ENCODE measurements around the gene LRRC10. TPM values are rescaled to one million over a fixed set of nuclear protein-coding genes. Genes with fewer than 3 reads are reported as not detected.

Gene LRRC10
- total RNA-seq, 1 experiment from 2014 or later, result not detected

DNA sequence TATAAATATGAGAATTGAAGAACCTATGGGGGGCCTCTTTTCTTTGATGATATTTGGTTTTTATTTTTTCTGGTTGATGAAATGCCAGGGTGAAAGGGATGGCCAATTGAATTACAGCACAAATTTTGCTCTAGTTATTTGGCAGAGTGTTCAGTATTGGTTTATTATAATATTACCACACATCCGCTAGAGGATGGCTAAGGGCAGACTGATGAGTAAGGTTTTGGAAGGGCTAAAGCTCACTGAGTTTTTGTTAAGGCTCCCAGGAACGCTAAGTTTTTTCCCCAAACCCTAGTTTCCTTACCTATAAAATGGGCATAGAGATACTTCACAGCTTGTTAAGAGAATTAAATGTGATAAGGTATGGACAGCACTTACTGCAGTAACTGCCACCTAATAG lies 34.3 kb upstream of the LRRC10 start:
- in situ Hi-C loops (cut with HindIII; ENCODE audit: low pct_unique_long_range_greater_than_20kb, low sequenced_read_pairs), result no loop called here
- BruUV-seq (replicated peaks), result no TSS peak
- H3K4me1 ChIP-seq (ENCODE audit: control insufficient read depth, insufficient read depth, low read length), result no peaks in the 10 kb centered on the region
- ATAC-seq, result no peak
- H3K27me3 ChIP-seq (ENCODE audit: control insufficient read depth, insufficient read depth, low read length), result no peaks in the 10 kb centered on the region; the same call in 1 of the 2 replicates
- DNase-seq (ENCODE audit: low read depth, low spot score), result no peak
- POLR2A ChIA-PET, result no interaction called here
- no peaks in the 10 kb centered on the region for H3K36me3 ChIP-seq (ENCODE audit: control insufficient read depth, insufficient read depth, low read length)
- no peak overlapping the region for H3K4me3 ChIP-seq (ENCODE audit: low read depth in 2 of 2, low read length in 2 of 2)
- H3K27ac ChIP-seq (ENCODE audit: low read length), result no peak overlapping the region
- intact Hi-C loops (cut with micrococcal nuclease; ENCODE audit: unreplicated experiment), result no loop called here
- H3K9me3 ChIP-seq (ENCODE audit: control insufficient read depth, insufficient read depth, low read depth, low read length), result no peaks in the 10 kb centered on the region
- TF ChIP-seq, protein P1, sequence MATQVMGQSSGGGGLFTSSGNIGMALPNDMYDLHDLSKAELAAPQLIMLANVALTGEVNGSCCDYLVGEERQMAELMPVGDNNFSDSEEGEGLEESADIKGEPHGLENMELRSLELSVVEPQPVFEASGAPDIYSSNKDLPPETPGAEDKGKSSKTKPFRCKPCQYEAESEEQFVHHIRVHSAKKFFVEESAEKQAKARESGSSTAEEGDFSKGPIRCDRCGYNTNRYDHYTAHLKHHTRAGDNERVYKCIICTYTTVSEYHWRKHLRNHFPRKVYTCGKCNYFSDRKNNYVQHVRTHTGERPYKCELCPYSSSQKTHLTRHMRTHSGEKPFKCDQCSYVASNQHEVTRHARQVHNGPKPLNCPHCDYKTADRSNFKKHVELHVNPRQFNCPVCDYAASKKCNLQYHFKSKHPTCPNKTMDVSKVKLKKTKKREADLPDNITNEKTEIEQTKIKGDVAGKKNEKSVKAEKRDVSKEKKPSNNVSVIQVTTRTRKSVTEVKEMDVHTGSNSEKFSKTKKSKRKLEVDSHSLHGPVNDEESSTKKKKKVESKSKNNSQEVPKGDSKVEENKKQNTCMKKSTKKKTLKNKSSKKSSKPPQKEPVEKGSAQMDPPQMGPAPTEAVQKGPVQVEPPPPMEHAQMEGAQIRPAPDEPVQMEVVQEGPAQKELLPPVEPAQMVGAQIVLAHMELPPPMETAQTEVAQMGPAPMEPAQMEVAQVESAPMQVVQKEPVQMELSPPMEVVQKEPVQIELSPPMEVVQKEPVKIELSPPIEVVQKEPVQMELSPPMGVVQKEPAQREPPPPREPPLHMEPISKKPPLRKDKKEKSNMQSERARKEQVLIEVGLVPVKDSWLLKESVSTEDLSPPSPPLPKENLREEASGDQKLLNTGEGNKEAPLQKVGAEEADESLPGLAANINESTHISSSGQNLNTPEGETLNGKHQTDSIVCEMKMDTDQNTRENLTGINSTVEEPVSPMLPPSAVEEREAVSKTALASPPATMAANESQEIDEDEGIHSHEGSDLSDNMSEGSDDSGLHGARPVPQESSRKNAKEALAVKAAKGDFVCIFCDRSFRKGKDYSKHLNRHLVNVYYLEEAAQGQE (IDR thresholded peaks at IDR 0.05; ENCODE audit: insufficient read depth in 1 of 2, low read depth in 2 of 2, low read length in 1 of 2), result no peak
- TF ChIP-seq, protein P2, sequence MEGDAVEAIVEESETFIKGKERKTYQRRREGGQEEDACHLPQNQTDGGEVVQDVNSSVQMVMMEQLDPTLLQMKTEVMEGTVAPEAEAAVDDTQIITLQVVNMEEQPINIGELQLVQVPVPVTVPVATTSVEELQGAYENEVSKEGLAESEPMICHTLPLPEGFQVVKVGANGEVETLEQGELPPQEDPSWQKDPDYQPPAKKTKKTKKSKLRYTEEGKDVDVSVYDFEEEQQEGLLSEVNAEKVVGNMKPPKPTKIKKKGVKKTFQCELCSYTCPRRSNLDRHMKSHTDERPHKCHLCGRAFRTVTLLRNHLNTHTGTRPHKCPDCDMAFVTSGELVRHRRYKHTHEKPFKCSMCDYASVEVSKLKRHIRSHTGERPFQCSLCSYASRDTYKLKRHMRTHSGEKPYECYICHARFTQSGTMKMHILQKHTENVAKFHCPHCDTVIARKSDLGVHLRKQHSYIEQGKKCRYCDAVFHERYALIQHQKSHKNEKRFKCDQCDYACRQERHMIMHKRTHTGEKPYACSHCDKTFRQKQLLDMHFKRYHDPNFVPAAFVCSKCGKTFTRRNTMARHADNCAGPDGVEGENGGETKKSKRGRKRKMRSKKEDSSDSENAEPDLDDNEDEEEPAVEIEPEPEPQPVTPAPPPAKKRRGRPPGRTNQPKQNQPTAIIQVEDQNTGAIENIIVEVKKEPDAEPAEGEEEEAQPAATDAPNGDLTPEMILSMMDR (IDR thresholded peaks at IDR 0.05), result no peak
- TF ChIP-seq SIN3A (IDR thresholded peaks at IDR 0.05; ENCODE audit: borderline replicate concordance, insufficient read depth, low read depth, low read length) (no peak), POLR2AphosphoS5 (IDR thresholded peaks at IDR 0.05; ENCODE audit: low read depth, low read length) (no peak), TCF7L2 (IDR thresholded peaks at IDR 0.05; ENCODE audit: low read depth, low read length) (no peak)
- CTCF ChIA-PET, result no interaction called here

- ATAC-seq (no peak), DNase-seq (ENCODE audit: low read depth, low spot score) (no peak)
- Histone ChIP-seq H3K27me3 (ENCODE audit: control insufficient read depth, insufficient read depth, low read length) (no peaks in the 10 kb centered on the region; the same call in 1 of the 2 replicates), H3K27ac (ENCODE audit: low read length) (no peak overlapping the region), H3K4me1 (ENCODE audit: control insufficient read depth, insufficient read depth, low read length) (no peaks in the 10 kb centered on the region), H3K36me3 (ENCODE audit: control insufficient read depth, insufficient read depth, low read length) (no peaks in the 10 kb centered on the region), H3K4me3 (ENCODE audit: low read depth in 2 of 2, low read length in 2 of 2) (no peak overlapping the region), H3K9me3 (ENCODE audit: control insufficient read depth, insufficient read depth, low read depth, low read length) (no peaks in the 10 kb centered on the region)
- in situ Hi-C loops (cut with HindIII; ENCODE audit: low pct_unique_long_range_greater_than_20kb, low sequenced_read_pairs), result no loop called here
- CTCF ChIA-PET, result no interaction called here
- TF ChIP-seq POLR2AphosphoS5 (IDR thresholded peaks at IDR 0.05; ENCODE audit: low read depth, low read length), result no peak
- TF ChIP-seq, protein P1 (IDR thresholded peaks at IDR 0.05; ENCODE audit: insufficient read depth in 1 of 2, low read depth in 2 of 2, low read length in 1 of 2), result no peak
- intact Hi-C loops (cut with micrococcal nuclease; ENCODE audit: unreplicated experiment), result no loop called here
- POLR2A ChIA-PET, result no interaction called here
- BruUV-seq (replicated peaks), result no TSS peak
Observed at GRCh38 chr12:69644511-69644910, 33.8 kb upstream of the LRRC10 start.
